ENCODE measurements around the gene MAP4K4. TPM values are rescaled to one million over a fixed set of nuclear protein-coding genes. Genes with fewer than 3 reads are reported as not detected.

MAP4K4 gene
- total and polyA plus RNA-seq, 2 of the 4 experiments (the other 2 are of a cell fraction): 89.4 to 124 TPM

DNA sequence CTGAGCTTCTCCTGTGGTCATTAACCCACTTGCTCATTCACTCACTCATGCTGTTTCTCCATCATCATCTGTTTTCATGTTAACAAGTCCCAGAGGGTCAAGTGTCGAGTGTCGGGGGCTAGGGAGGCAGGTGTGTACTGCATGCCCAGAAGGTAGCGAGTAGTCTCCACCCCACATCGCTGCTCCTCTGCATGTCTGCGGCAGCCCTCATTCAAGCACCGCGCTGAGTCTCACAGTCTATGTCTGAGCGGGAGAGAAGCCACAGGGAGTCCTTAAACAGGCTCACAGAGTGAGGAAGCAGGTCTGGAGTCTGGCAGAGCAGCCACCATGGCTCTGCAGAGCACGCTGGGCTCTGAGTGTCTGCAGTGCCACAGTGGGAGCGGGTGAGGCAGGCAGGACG, 172.9 kb downstream of the MAP4K4 start:
- Histone ChIP-seq H3K18ac (ENCODE audit: low read depth, low read length) (no peak overlapping the region), H4K91ac (ENCODE audit: insufficient read depth, low read depth, low read length) (no peak overlapping the region), H3K9me1 (ENCODE audit: insufficient read depth, low read length) (peaks cover 5% of the 10 kb centered on the region), H3K9ac (ENCODE audit: low read depth, low read length) (no peak overlapping the region), H3K4ac (ENCODE audit: low read depth, low read length) (no peak overlapping the region), H2BK5ac (ENCODE audit: low read depth, low read length, poor library complexity, severe bottlenecking) (no peak overlapping the region), H3K23ac (ENCODE audit: low read depth, low read length) (no peak overlapping the region), H3K9me3 (ENCODE audit: control insufficient read depth, insufficient read depth, low read length) (no peaks in the 10 kb centered on the region), H3K4me3 (ENCODE audit: insufficient read depth, low read depth, low read length) (no peak overlapping the region), H2AK9ac (replicated peaks; ENCODE audit: low read depth, low read length, poor library complexity) (no peak overlapping the region), H3K4me2 (ENCODE audit: low read depth, low read length) (no peak overlapping the region), H2AFZ (replicated peaks; ENCODE audit: low read length, poor library complexity) (no peak overlapping the region), H3K56ac (ENCODE audit: extremely low read depth, insufficient read depth, low read length) (no peak overlapping the region), H4K20me1 (ENCODE audit: insufficient read depth, low read length) (no peaks in the 10 kb centered on the region), H3K27ac (ENCODE audit: insufficient read depth, low read length) (no peak overlapping the region), H4K8ac (ENCODE audit: low read depth in 2 of 2, low read length in 2 of 2) (no peak overlapping the region), H2AK5ac (ENCODE audit: low read depth, low read length) (no peak overlapping the region), H3K36me3 (ENCODE audit: control insufficient read depth, insufficient read depth, low read length) (peaks cover 53% of the 10 kb centered on the region), H2BK20ac (ENCODE audit: low read depth, low read length) (no peak overlapping the region), H2BK15ac (ENCODE audit: low read depth, low read length) (no peak overlapping the region), H3K27me3 (ENCODE audit: control insufficient read depth, insufficient read depth, low read length) (no peaks in the 10 kb centered on the region), H2BK120ac (ENCODE audit: low read depth, low read length) (no peak overlapping the region), H3K4me1 (ENCODE audit: control insufficient read depth, insufficient read depth, low read length) (no peaks in the 10 kb centered on the region), H3K14ac (replicated peaks; ENCODE audit: low read depth, low read length) (no peak overlapping the region), H4K5ac (ENCODE audit: low read depth, low read length) (no peak overlapping the region), H3K79me1 (ENCODE audit: low read depth in 1 of 2, low read length in 2 of 2) (peaks cover 18 to 46% of the 10 kb centered on the region in 2 experiments)
- intact Hi-C loops (cut with micrococcal nuclease): no loop called here
- ChIA-PET POLR2A (ENCODE audit: unreplicated experiment) (no interaction called here), CTCF (no interaction called here)
- ATAC-seq (ENCODE audit: low read depth) (no peak), DNase-seq (no peak)
- WGBS, 2 experiments (ENCODE audit: extremely low coverage in 2 of 2, insufficient read length in 1 of 2): 100% methylated on average over 3 of the region's 11 CpGs; no CpG with 5 or more reads in 1 of the 2 experiments
- TF ChIP-seq RAD21 (IDR thresholded peaks at IDR 0.05; ENCODE audit: low read length) (no peak), SMC3 (IDR thresholded peaks at IDR 0.05; ENCODE audit: low read depth, low read length) (no peak), RCOR1 (IDR thresholded peaks at IDR 0.05; ENCODE audit: insufficient replicate concordance, low read length) (no peak), CEBPB (IDR thresholded peaks at IDR 0.05; ENCODE audit: low read depth, low read length) (no peak), MXI1 (IDR thresholded peaks at IDR 0.05; ENCODE audit: borderline replicate concordance, low read depth, low read length) (no peak), POLR2A (IDR thresholded peaks at IDR 0.05; ENCODE audit: low read depth, low read length) (no peak), MAFK (IDR thresholded peaks at IDR 0.05; ENCODE audit: low read depth, low read length) (no peak), CHD1 (IDR thresholded peaks at IDR 0.05; ENCODE audit: low read depth, low read length) (no peak), FOS (IDR thresholded peaks at IDR 0.05; ENCODE audit: low read depth, low read length) (no peak), NFE2L2 (IDR thresholded peaks at IDR 0.05; ENCODE audit: low read depth, low read length) (no peak), MAZ (IDR thresholded peaks at IDR 0.05; ENCODE audit: borderline replicate concordance, low read depth, low read length) (no peak), BHLHE40 (IDR thresholded peaks at IDR 0.05; ENCODE audit: low read depth, low read length) (no peak), RFX5 (IDR thresholded peaks at IDR 0.05; ENCODE audit: low read depth, low read length) (no peak)
- TF ChIP-seq, protein P1, sequence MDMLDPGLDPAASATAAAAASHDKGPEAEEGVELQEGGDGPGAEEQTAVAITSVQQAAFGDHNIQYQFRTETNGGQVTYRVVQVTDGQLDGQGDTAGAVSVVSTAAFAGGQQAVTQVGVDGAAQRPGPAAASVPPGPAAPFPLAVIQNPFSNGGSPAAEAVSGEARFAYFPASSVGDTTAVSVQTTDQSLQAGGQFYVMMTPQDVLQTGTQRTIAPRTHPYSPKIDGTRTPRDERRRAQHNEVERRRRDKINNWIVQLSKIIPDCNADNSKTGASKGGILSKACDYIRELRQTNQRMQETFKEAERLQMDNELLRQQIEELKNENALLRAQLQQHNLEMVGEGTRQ (IDR thresholded peaks at IDR 0.05; ENCODE audit: low read depth, low read length): no peak
- TF ChIP-seq, protein P2, sequence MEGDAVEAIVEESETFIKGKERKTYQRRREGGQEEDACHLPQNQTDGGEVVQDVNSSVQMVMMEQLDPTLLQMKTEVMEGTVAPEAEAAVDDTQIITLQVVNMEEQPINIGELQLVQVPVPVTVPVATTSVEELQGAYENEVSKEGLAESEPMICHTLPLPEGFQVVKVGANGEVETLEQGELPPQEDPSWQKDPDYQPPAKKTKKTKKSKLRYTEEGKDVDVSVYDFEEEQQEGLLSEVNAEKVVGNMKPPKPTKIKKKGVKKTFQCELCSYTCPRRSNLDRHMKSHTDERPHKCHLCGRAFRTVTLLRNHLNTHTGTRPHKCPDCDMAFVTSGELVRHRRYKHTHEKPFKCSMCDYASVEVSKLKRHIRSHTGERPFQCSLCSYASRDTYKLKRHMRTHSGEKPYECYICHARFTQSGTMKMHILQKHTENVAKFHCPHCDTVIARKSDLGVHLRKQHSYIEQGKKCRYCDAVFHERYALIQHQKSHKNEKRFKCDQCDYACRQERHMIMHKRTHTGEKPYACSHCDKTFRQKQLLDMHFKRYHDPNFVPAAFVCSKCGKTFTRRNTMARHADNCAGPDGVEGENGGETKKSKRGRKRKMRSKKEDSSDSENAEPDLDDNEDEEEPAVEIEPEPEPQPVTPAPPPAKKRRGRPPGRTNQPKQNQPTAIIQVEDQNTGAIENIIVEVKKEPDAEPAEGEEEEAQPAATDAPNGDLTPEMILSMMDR (conservative IDR thresholded peaks at IDR 0.05; ENCODE audit: low read depth, low read length): no peak
- TF ChIP-seq, protein P3, sequence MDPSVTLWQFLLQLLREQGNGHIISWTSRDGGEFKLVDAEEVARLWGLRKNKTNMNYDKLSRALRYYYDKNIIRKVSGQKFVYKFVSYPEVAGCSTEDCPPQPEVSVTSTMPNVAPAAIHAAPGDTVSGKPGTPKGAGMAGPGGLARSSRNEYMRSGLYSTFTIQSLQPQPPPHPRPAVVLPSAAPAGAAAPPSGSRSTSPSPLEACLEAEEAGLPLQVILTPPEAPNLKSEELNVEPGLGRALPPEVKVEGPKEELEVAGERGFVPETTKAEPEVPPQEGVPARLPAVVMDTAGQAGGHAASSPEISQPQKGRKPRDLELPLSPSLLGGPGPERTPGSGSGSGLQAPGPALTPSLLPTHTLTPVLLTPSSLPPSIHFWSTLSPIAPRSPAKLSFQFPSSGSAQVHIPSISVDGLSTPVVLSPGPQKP (IDR thresholded peaks at IDR 0.05; ENCODE audit: borderline replicate concordance, low read depth, low read length): no peak
- dilution Hi-C loops (cut with HindIII; ENCODE audit: low sequenced_read_pairs, unreplicated experiment): no loop called here
- in situ Hi-C loops (cut with MboI; ENCODE audit: low sequenced_read_pairs): no loop called here
- no TSS peak for BruUV-seq (replicated peaks)
